Breast epithelium (tissue), 4 donors: Measurements from ENCODE around the gene MARCHF3. TPM values are rescaled to one million over a fixed set of nuclear protein-coding genes. Genes with fewer than 3 reads are reported as not detected.

ENCODE experiments used
- DNase-seq, 2 donors: peaks; one replicate each; pipeline ENCODE4 v3.0.0-alpha.2; 2019; ENCODE audit warnings: low spot score in 2 of 2
- H3K27ac ChIP-seq, 2 donors: fragments of 200-600 bp; sonication (generic) in 1 of 2; one replicate each; pipeline ENCODE4 v1.5.1; 2016 to 2019; ENCODE audit warnings: mild to moderate bottlenecking in 1 of 2
- H3K27me3 ChIP-seq, 2 donors: fragments of 200-600 bp; sonication (generic) in 1 of 2; one replicate each; pipeline versions ENCODE4 v1.5.1 to v1.6.0; 2017 to 2019; ENCODE audit warnings: control low read depth in 1 of 2, mild to moderate bottlenecking in 1 of 2
- H3K36me3 ChIP-seq: fragments of 200-600 bp; one replicate; pipeline ENCODE4 v1.5.1; 2019
- H3K4me1 ChIP-seq, 2 donors: fragments of 200-600 bp; sonication (generic); one replicate each; pipeline ENCODE4 v1.5.1; 2016 to 2019; ENCODE audit warnings: control low read depth in 1 of 2
- H3K4me3 ChIP-seq, 3 donors: fragments of 200-600 bp; sonication (generic); 1 replicate in 2 of 3; 2 replicates in 1 of 3; pipeline ENCODE4 v1.5.1; 2016 to 2019; ENCODE audit warnings: mild to moderate bottlenecking in 3 of 3, moderate library complexity in 2 of 3
- H3K9me3 ChIP-seq, 2 donors: fragments of 200-600 bp; sonication (generic) in 1 of 2; one replicate each; pipeline ENCODE4 v1.5.1; 2016 to 2019; ENCODE audit warnings: control low read depth in 1 of 2
- POLR2A ChIP-seq: fragments of 450-650 bp; IDR thresholded peaks from one replicate; pipeline ENCODE4 v1.6.1; 2016; ENCODE audit warnings: antibody characterized with exemption, mild to moderate bottlenecking, moderate library complexity
- POLR2AphosphoS5 ChIP-seq, 3 donors: sonication (generic); formaldehyde crosslinking; IDR thresholded peaks; one replicate each; pipeline ENCODE4 v1.6.1; 2017; ENCODE audit warnings: antibody characterized with exemption in 3 of 3
- intact Hi-C: fragments of 100-400 bp; cut with DNase I; formaldehyde crosslinking; loops from one replicate; pipeline ENCODE4 v1.15.1; 2023; ENCODE audit warnings: low total_unique reads
- total RNA-seq, 3 donors: library from RNA; depleted of rRNA; stranded (reverse); fragments of >200 nt; gene quantifications; one replicate each; pipeline ENCODE4 v1.1.0, GENCODE V29; 2016
- TF ChIP-seq, protein P1 (sequence below), 3 donors: fragments of 450-650 bp; IDR thresholded peaks; one replicate each; pipeline ENCODE4 v1.5.1; 2016 to 2017; ENCODE audit warnings: antibody characterized with exemption in 3 of 3, mild to moderate bottlenecking in 3 of 3, moderate library complexity in 3 of 3

The MARCHF3 gene
- total RNA-seq, 3 donors from 2014 or later: 7.5 to 16.1 (median 11.6) TPM

DNA sequence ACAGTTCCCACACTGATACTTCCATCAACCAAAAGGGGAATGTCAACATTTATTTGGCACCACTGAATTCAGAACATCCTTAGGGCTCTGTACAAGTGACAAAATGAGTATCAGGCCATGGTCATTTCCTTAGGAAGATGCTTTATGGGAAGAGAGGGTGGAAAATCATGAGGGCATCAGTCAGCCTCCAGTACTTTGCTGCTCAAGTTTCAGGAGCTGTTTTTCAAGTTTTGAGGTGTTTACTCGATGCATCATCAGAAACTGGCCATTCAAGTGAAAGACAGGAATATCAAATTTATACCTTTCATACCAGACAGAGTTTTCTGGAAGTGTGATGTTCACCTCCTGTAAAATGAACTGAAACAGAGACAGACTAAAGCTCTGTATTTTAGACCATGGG, 21.2 kb upstream of the MARCHF3 start:
- no peak overlapping the region for H3K27ac ChIP-seq
- H3K9me3 ChIP-seq: no peaks in the 10 kb centered on the region
- H3K4me1 ChIP-seq: no peaks in the 10 kb centered on the region
- TF ChIP-seq, protein P1, sequence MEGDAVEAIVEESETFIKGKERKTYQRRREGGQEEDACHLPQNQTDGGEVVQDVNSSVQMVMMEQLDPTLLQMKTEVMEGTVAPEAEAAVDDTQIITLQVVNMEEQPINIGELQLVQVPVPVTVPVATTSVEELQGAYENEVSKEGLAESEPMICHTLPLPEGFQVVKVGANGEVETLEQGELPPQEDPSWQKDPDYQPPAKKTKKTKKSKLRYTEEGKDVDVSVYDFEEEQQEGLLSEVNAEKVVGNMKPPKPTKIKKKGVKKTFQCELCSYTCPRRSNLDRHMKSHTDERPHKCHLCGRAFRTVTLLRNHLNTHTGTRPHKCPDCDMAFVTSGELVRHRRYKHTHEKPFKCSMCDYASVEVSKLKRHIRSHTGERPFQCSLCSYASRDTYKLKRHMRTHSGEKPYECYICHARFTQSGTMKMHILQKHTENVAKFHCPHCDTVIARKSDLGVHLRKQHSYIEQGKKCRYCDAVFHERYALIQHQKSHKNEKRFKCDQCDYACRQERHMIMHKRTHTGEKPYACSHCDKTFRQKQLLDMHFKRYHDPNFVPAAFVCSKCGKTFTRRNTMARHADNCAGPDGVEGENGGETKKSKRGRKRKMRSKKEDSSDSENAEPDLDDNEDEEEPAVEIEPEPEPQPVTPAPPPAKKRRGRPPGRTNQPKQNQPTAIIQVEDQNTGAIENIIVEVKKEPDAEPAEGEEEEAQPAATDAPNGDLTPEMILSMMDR (IDR thresholded peaks at IDR 0.05): no peak
- TF ChIP-seq POLR2AphosphoS5 (IDR thresholded peaks at IDR 0.05): no peak
- TF ChIP-seq POLR2A: no peak
- no peaks in the 10 kb centered on the region for H3K36me3 ChIP-seq
- no peak for DNase-seq
- intact Hi-C loops: no loop called here
- no peaks in the 10 kb centered on the region for H3K27me3 ChIP-seq
- no peak overlapping the region for H3K4me3 ChIP-seq

DNA sequence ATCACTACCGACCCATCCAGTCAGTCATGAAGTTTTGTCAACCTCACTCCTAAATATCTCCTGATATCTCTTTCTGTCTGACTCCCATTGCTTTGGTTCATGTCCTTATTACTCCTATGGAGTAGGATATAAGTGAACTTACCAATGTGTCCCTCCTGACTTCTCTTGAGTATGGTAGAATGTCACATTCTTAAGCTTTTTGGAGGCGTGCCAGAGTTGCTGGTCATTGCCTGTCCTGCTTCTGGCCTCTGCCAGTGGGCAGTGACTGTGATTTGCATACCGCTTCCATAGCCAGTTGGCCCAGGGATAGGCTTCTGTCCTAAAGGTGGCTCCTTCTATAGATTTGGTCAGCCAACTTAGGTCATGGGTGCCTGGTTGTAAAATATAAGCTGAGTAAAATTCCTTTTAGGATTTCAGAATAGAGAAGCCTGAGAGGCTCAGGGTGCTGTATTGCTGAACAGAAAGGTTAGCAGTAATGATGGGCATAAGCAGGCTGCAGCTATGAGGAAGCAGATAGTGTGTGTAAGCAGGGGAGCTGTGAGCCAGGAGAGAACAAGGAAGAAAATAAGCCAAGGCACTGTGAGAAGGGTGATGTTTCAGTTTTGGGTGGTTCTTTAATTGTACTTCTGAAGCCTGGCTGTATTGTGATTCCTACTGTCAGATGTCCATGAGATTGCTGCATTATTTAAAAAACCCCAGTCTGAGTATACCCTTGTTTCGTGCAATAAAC, 16.1 kb upstream of the MARCHF3 start:
- no peak for DNase-seq
- Histone ChIP-seq H3K36me3 (no peaks in the 10 kb centered on the region), H3K27ac (no peak overlapping the region), H3K4me3 (no peak overlapping the region), H3K27me3 (no peaks in the 10 kb centered on the region), H3K9me3 (no peaks in the 10 kb centered on the region), H3K4me1 (no peaks in the 10 kb centered on the region)
- TF ChIP-seq POLR2AphosphoS5 (IDR thresholded peaks at IDR 0.05) (no peak), POLR2A (no peak)
- TF ChIP-seq, protein P1 (IDR thresholded peaks at IDR 0.05): no peak
- intact Hi-C loops: no loop called here

DNA sequence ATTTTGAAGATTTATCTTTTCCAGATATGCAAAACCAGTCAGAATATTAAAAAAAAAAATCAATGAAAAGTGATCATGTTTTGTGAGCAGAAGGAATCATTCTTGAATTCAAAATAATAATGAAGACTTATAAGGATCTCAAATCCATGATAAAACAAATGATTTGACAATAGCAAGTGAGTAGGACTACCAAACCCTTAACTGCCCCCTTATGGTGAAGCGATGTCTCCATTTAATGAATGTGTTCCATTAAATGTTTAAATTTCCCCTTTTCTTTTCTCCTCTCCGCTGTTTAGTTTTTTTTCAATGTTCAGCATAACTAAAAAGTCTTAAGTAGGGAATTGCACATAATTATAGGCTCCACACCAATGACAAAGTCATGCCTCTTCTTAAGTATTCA, 12.2 kb upstream of the MARCHF3 start:
- Histone ChIP-seq H3K4me1 (no peaks in the 10 kb centered on the region), H3K4me3 (no peak overlapping the region), H3K27me3 (no peaks in the 10 kb centered on the region), H3K9me3 (no peaks in the 10 kb centered on the region), H3K27ac (no peak overlapping the region), H3K36me3 (no peaks in the 10 kb centered on the region)
- DNase-seq: no peak
- intact Hi-C loops: no loop called here
- TF ChIP-seq POLR2A (no peak), POLR2AphosphoS5 (IDR thresholded peaks at IDR 0.05) (no peak)
- TF ChIP-seq, protein P1 (IDR thresholded peaks at IDR 0.05): no peak

DNA sequence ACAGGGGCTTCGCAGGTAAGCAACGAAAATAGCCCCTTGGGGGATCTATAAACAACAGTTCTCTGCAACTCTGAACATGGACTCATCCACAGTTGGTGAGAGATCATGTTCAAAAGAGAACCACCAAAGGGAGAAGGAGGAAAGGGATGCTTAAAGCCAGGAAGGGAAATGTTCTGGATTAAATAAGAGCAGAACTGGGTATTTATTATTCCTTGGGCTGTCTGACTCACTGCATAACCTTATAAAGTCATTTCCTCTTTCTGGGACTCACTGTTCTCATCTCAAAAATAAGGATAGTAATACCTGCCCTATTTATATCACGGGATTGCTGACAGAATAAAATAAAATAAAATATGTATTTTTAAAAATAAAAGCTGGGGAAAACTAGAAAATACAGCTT, 11.2 kb upstream of the MARCHF3 start:
- intact Hi-C loops: no loop called here
- no peak overlapping the region for H3K4me3 ChIP-seq
- no peaks in the 10 kb centered on the region for H3K36me3 ChIP-seq
- no peaks in the 10 kb centered on the region for H3K4me1 ChIP-seq
- peak overlapping the region; percentile 49 to 54 for H3K27ac ChIP-seq
- no peaks in the 10 kb centered on the region for H3K9me3 ChIP-seq
- H3K27me3 ChIP-seq: no peaks in the 10 kb centered on the region
- no peak for DNase-seq
- TF ChIP-seq POLR2A: no peak
- no peak for TF ChIP-seq POLR2AphosphoS5 (IDR thresholded peaks at IDR 0.05)
- TF ChIP-seq, protein P1 (IDR thresholded peaks at IDR 0.05): no peak

DNA sequence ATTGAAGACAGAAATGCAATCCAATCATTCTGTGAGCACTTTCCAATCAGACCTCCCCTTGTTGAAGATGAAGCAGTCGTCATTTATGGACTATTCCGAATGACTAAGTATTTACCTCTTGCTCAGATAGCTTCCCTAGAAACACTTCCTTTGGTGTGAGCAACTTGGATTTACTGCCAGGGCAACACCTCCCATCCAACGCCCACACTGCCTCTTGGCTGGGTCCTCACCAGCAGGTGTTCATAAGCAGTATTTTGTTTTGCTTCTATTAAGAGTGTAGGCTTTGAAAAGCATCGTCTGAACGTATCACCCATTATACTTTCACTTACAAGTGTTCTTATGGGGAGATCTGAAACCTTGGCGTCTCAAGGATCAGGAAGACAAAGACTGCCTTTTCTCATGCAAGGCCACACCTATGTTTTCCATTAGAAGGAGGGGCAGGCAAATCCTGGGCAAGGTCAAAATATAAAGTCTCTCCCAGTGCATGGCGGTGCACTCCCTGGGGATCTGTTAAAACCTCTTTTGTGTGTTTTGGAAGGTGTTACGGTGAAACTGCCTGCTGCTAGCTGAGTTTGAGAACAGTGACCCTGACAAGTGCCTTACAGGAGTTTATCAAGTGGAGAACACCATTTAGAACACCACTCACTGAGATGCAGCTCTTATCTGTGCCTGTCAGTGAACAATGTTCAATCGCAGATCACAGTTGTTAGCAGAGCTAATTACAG, 10.6 kb upstream of the MARCHF3 start:
- no peak overlapping the region for H3K4me3 ChIP-seq
- peak overlapping the region; percentile 49 to 54 for H3K27ac ChIP-seq
- peak in 1 of 2 donors; percentile 22 for DNase-seq
- no peaks in the 10 kb centered on the region for H3K4me1 ChIP-seq
- intact Hi-C loops: loop anchor here (1.0 kb wide), 1 partner anchor 9 kb away; no protein-coding TSS in a partner anchor
- no peaks in the 10 kb centered on the region for H3K27me3 ChIP-seq
- no peaks in the 10 kb centered on the region for H3K9me3 ChIP-seq
- no peaks in the 10 kb centered on the region for H3K36me3 ChIP-seq
- TF ChIP-seq, protein P1 (IDR thresholded peaks at IDR 0.05): no peak
- no peak for TF ChIP-seq POLR2A
